Upper lobe of left lung (tissue), 6 donors: ENCODE measurements around the gene AGAP9. TPM values are rescaled to one million over a fixed set of nuclear protein-coding genes. Genes with fewer than 3 reads are reported as not detected.
"Not testable (repeated sequence)": the region's sequence is repeated elsewhere in the genome, so short reads cannot be mapped to it uniquely, and the experiment has no call there.

Source experiments
- ATAC-seq, 2 donors: fragments of 200-7000 bp; cut with Tn5 transposase; one replicate each; pipeline ENCODE4 v1.9.1; 2022; ENCODE audit warnings: mild to moderate bottlenecking in 2 of 2, moderate library complexity in 2 of 2; ENCODE audit not compliant: low FRiP score in 2 of 2
- DNase-seq, 2 donors: peaks; one replicate each; pipeline ENCODE4 v3.0.0-alpha.2; 2019 to 2020
- H3K27ac ChIP-seq, 4 donors: fragments of 200-600 bp; sonication (generic); one replicate each; pipeline ENCODE4 v1.5.1; 2016 to 2019
- H3K27me3 ChIP-seq, 4 donors: fragments of 200-600 bp; sonication (generic); one replicate each; pipeline ENCODE4 v1.5.1; 2017 to 2019
- H3K36me3 ChIP-seq, 4 donors: fragments of 200-600 bp; sonication (generic); one replicate each; pipeline ENCODE4 v1.5.1; 2016 to 2019
- H3K4me1 ChIP-seq, 4 donors: fragments of 200-600 bp; sonication (generic); one replicate each; pipeline ENCODE4 v1.5.1; 2018 to 2019
- H3K4me3 ChIP-seq, 4 donors: fragments of 200-600 bp; sonication (generic); one replicate each; pipeline ENCODE4 v1.5.1; 2017 to 2019; ENCODE audit warnings: mild to moderate bottlenecking in 2 of 4, moderate library complexity in 1 of 4
- H3K9me3 ChIP-seq, 4 donors: fragments of 200-600 bp; sonication (generic); one replicate each; pipeline ENCODE4 v1.5.1; 2018 to 2019
- POLR2A ChIP-seq, 4 donors: fragments of 450-650 bp; IDR thresholded peaks; one replicate each; pipeline ENCODE4 v1.5.1; 2016 to 2017; ENCODE audit warnings: antibody characterized with exemption in 4 of 4, mild to moderate bottlenecking in 2 of 4
- POLR2AphosphoS5 ChIP-seq, 2 donors: sonication (generic); formaldehyde crosslinking; IDR thresholded peaks; one replicate each; pipeline ENCODE4 v1.5.1; 2017; ENCODE audit warnings: antibody characterized with exemption in 2 of 2
- WGBS, 2 donors: methylation state at CpG; one replicate each; pipeline ENCODE4 v1.1.5; 2017 to 2018; 5-methylcytosine and 5-hydroxymethylcytosine counted together
- total RNA-seq, 6 donors: library from RNA; depleted of rRNA in 4 of 6; stranded (reverse); fragments of >200 nt in 4 of 6; gene quantifications; one replicate each; pipeline versions ENCODE4 v1.1.0 to v1.2.1, GENCODE V29; 2016 to 2021
- donor health status: DM: no; HTN: no; CAD: no; lungs with moderate emphysema.
- donor health status: DM: no; HTN: yes; CAD: no; lungs with severe emphysema.

The AGAP9 gene
- total RNA-seq, 6 donors from 2014 or later: 3.6 to 40.9 (median 8.5) TPM

DNA sequence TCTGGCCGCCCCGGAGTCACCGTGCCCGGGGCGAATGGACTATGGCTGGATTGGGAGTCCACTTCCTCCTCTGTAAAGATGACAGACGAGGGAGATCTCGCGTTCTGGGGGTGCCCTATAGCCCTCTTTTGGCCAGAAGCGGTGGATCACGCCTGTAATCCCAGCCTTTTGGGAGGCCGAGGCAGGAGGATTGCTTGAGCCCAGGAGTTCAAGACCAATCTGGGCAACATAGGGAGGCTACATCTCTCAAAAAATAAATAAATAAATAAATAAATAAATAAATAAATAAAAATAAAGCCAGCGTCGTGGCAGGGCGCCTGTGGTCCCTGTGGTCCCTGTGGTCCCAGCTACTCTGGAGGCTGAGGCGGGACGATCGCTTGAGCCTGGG is 30.4 kb upstream of the AGAP9 start:
- H3K4me1 ChIP-seq, H3K36me3 ChIP-seq, ATAC-seq, H3K9me3 ChIP-seq, H3K27me3 ChIP-seq, DNase-seq: not testable (repeated sequence)
- Histone ChIP-seq H3K27ac (peak overlapping the region; percentile 70 to 87 (median 83)), H3K4me3 (peak overlapping the region in 3 of 4 donors; percentile 54 to 77 (median 72))
- 32% methylated on average over 7 of the region's 17 CpGs; no CpG with 5 or more reads in 1 of the 2 donors for WGBS, 2 donors

DNA sequence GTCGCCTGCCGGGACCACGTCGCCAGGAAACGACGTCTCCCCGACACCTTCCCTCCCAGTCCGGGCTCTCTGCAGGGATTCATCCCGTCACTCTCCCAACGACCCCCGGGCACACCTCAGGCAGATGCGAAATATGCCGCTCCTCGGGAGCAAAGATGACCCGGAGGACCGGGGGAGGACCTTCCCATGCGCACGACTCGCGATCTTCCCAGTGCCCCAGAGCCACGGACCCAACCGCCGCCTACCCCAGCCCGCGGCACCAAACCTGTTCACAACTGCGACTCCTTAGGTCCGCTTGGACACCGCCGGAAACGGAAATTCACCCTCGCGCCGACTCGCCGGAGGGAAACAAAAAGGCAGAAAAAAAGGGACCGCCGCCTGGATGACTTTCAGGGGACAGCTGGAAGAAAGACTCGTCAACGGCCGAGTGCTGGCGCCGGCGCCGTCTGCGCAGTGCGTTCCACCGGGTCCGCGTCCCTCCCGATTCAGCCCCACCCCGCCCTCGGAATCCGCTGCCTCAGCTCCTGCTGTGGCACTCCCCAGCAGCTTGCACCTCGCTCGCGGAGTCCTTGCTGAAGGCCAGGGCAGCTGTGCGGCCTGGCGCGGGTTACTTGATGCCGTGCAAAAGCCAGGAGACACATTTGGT is 29.9 kb upstream of the AGAP9 start:
- H3K9me3 ChIP-seq: not testable (repeated sequence)
- peak; percentile 64 to 94 for DNase-seq

DNA sequence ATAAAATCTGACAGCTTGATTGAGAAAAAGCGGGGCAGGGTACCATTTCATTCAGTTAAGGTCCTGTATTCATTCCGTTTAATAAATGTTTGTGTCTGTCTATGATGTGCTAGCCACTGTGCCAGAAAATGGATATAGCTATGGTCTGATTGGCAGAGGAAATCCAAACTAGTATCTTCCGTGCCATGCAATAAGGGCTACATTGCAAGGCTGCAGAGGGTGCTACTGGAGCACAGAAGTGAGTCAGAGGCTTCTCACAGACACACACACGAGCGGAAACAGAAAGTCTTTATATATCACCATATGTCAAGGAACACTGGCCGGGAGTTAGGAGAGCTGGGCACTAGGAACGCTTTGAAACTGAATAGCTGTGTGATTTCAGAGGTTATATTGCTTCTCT is 29.3 kb upstream of the AGAP9 start:
- not testable (repeated sequence) for H3K27me3 ChIP-seq, H3K36me3 ChIP-seq, H3K4me1 ChIP-seq, H3K9me3 ChIP-seq
- DNase-seq (peak in 1 of 2 donors; percentile 68), ATAC-seq (peak; percentile 77)
- WGBS, 2 donors: 11 to 12% methylated on average over 7 of the region's 7 CpGs
- Histone ChIP-seq H3K4me3 (peak overlapping the region; percentile 54 to 77 (median 66)), H3K27ac (peak overlapping the region; percentile 79 to 87 (median 84))

More for the DNA sequence above, 29.9 kb upstream of the AGAP9 start:
- not testable (repeated sequence) for H3K36me3 ChIP-seq, H3K4me1 ChIP-seq, H3K27me3 ChIP-seq
- TF ChIP-seq POLR2AphosphoS5 (IDR thresholded peaks at IDR 0.05) (peak; percentile 25 to 57), POLR2A (IDR thresholded peaks at IDR 0.05) (peak in 2 of 4 donors; percentile 35 to 74)
- 0% methylated on average over 28 of the region's 60 CpGs; no CpG with 5 or more reads in 1 of the 2 donors for WGBS, 2 donors
- peak; percentile 95 to 98 for ATAC-seq
- peak overlapping the region; percentile 79 to 87 (median 84) for H3K27ac ChIP-seq
- peak overlapping the region; percentile 54 to 77 (median 66) for H3K4me3 ChIP-seq

DNA sequence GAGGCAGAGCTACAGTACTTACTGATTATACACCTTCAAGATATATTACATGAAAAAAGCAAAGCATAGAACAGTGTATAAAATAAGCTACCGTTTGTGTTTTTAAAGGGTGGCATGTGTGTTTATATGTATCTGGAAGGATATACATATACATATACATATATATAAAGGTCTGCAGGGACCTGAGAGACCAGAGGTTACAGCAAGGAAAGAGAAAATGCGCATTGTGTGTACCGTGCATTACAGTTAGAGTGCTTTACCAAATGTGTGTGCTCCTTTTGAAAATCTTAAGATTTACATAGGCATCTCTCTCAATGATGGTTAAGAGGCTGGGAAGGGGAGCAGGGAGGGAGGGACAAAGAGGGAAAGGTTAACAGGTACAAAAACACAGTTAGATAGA is 23.8 kb upstream of the AGAP9 start:
- WGBS, 2 donors: no CpG with 5 or more reads among the region's 3 CpGs
- not testable (repeated sequence) for ATAC-seq, H3K27me3 ChIP-seq, H3K9me3 ChIP-seq, H3K27ac ChIP-seq, H3K4me1 ChIP-seq, DNase-seq, H3K4me3 ChIP-seq, H3K36me3 ChIP-seq

DNA sequence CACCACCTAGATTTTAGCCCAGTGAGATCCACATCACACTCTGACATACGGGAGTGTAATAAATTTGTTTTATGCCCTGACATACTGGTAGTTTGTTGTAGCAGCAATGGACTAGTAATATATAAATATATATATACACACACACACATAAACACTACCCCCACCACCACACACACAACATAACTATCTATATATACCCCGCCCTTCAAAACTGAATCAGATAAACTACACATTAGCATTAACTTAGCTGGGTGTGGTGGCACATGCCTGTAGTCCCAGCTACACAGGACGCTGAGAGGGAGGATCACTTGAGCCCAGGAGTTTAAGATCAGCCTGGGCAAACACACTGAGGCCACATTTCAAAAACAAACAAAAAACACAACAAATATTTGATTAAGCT is 13.0 kb upstream of the AGAP9 start:
- WGBS, 2 donors: 80% methylated on average over 2 of the region's 3 CpGs; no CpG with 5 or more reads in 1 of the 2 donors
- ATAC-seq: not testable (repeated sequence)

DNA sequence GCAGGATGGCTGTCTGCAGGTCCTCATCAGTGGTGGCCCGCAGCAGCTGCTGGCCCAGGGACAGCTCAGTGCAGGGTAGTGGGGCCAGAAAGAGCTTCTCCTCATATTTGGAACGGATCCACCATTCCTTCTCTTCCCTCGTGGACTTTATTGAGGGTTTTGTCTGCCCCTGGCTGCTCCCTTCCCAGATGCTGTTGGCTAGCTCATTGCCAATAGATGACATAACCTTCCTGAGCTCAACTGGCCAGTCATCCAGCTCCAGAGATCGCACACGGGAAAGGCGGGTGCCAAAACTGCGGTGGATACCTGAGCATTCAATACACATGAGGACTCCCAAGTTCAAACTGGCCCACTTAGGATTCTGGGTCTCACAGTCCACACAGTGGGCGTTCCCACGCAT is 21.1 kb downstream of the AGAP9 start:
- DNase-seq, H3K27me3 ChIP-seq, H3K4me1 ChIP-seq, H3K27ac ChIP-seq, H3K9me3 ChIP-seq, ATAC-seq, H3K4me3 ChIP-seq: not testable (repeated sequence)
- peaks cover 0 to 10% (median 0%) of the 10 kb centered on the region in 4 donors for H3K36me3 ChIP-seq
- WGBS, 2 donors: 78 to 94% methylated on average over 3 of the region's 9 CpGs

More for the DNA sequence above, 13.0 kb upstream of the AGAP9 start:
- not testable (repeated sequence) for H3K36me3 ChIP-seq, H3K27me3 ChIP-seq, DNase-seq, H3K4me3 ChIP-seq, H3K4me1 ChIP-seq, H3K9me3 ChIP-seq, H3K27ac ChIP-seq

DNA sequence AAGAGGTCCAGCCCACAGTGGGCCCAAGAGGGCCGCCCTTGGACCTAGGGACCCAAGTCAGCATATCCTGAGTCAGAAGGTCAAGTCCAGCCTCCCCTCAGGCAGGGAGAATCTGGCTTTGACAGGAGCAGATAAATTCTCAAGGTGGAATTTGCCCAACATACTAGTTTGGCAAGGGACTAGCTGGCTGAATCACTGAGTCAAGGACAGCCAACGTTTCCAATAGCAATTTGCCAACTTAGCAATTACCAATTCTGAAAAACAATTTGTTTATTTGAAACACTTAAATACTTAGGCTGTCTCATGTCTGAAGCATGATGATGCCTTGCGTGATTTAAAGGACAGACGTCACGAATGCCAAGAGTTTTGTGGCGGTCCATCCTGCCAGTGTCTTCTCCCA is 29.2 kb downstream of the AGAP9 start:
- not testable (repeated sequence) for DNase-seq, ATAC-seq, H3K4me1 ChIP-seq, H3K4me3 ChIP-seq, H3K27me3 ChIP-seq, H3K27ac ChIP-seq, H3K36me3 ChIP-seq, H3K9me3 ChIP-seq
- no CpG with 5 or more reads among the region's 6 CpGs for WGBS, 2 donors

DNA sequence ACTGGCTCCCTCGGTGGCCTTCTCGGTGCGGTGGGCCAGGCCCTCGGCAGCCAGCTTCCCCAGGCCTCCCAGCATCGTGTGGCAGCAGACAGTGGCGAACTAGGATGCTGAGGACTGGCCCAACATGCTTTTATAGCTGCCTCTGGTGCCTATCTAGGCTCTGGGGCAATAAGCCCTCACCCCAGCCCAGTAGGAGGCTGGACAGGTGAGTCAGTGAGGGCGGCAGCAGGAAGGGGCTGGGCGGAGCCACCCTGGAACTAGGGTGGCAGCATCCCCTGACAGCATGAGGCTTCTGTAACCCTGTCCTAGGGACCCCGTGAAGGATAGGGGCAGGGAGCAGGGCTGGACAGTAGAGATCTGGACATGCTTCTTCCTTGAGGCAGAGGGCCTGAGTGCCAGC is 31.8 kb downstream of the AGAP9 start, which contains the start of gene FAM25G:
FAM25G (minus strand) TSS at position 101 of the 400 bp plus-strand sequence; CDS start at position 75, 26 bp downstream.
- H3K9me3 ChIP-seq, H3K36me3 ChIP-seq, H3K27me3 ChIP-seq, ATAC-seq, H3K4me1 ChIP-seq, DNase-seq, H3K4me3 ChIP-seq, H3K27ac ChIP-seq: not testable (repeated sequence)
- WGBS, 2 donors: no CpG with 5 or more reads among the region's 9 CpGs

DNA sequence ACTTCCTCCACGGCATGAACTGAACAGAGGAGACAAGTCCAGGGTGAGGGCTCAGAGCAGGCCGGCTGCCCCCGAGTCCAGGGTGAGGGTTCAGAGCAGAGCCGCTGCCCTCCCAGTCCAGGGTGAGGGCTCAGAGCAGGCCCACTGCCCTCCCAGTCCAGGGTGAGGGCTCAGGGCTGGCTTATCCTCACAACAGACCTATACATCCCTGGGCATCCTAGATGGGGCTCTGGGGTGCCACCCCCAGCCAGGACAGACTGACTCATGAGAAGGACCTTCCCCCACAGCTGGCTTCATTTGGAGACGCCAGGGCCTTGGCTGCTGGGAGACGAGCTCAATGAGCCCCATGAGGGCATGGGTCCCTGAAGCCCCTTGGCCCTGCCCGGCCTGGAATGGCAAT is 33.8 kb downstream of the AGAP9 start:
- H3K36me3 ChIP-seq, H3K9me3 ChIP-seq, H3K27ac ChIP-seq, H3K4me3 ChIP-seq, ATAC-seq, H3K4me1 ChIP-seq, DNase-seq, H3K27me3 ChIP-seq: not testable (repeated sequence)
- 100% methylated on average over 2 of the region's 7 CpGs; no CpG with 5 or more reads in 1 of the 2 donors for WGBS, 2 donors

DNA sequence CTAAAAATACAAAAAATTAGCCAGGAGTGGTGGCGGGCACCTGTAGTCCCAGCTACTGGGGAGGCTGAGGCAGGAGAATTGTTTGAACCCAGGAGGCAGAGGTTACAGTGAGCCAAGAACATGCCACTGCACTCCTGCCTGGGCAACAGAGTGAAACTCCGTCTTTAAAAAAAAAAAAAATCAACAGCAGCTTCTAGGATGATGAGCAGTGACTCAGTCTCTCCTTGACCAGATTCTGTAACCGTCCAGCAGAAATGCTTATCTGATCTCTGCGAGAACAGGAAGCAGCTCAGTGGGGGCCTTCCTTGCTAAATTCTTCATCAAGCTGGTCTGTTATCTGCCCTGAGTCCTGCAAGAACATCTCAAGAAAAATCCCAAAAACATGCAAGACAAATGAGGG is 37.5 kb downstream of the AGAP9 start:
- ATAC-seq, H3K27ac ChIP-seq, H3K27me3 ChIP-seq, H3K4me3 ChIP-seq, H3K9me3 ChIP-seq, H3K4me1 ChIP-seq, DNase-seq, H3K36me3 ChIP-seq: not testable (repeated sequence)
- WGBS, 2 donors: 38 to 91% methylated on average over 1 of the region's 4 CpGs

DNA sequence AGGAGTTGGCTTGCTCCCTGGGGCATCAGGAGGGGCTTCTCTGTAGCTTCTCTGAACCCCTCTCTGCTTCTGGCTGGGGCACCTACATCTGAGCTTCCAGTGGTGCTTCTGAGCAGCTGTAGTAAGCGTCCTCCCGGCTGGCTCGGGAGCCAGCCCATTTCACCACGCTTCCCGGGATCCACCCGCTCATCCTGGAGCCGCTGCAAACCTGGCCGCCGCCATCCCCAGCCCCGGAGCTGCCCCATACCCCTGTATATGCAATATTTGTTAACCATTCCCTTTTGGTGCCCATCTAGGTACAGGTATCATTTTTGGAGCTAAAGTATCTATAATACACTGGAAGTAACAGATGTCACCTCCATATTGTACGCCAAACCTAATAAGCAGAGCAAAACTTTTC is 38.7 kb downstream of the AGAP9 start:
- H3K27me3 ChIP-seq, DNase-seq, H3K27ac ChIP-seq, H3K36me3 ChIP-seq, H3K9me3 ChIP-seq, ATAC-seq, H3K4me3 ChIP-seq, H3K4me1 ChIP-seq: not testable (repeated sequence)
- WGBS, 2 donors: 93 to 100% methylated on average over 1 to 11 of the region's 11 CpGs

DNA sequence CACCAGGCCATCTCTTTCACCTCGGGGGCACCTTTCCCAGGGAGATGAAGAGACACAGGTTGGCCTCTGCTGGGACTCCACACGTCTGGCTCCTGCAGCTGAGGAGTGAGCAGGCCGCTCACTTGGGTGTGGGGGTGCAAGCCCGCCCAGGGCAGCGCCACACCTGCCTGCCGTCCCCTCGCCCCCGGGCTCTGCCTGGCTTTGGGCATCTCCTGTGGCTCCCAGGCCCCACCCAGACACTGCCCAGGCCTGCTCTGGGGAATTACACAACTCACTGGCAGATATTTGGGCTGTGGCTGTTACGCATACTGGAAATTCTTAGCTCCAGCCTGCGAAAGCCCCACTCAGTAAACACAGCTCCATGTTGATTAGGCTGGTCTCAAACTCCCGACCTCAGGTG is 39.5 kb downstream of the AGAP9 start, which contains the start of gene ANXA8:
ANXA8 (minus strand) TSS at position 193 of the 400 bp plus-strand sequence; CDS start at position 11, 182 bp downstream.
- H3K36me3 ChIP-seq, H3K27ac ChIP-seq, H3K4me1 ChIP-seq, H3K9me3 ChIP-seq, ATAC-seq, H3K27me3 ChIP-seq, H3K4me3 ChIP-seq: not testable (repeated sequence)
- WGBS, 2 donors: 84 to 86% methylated on average over 2 to 7 of the region's 11 CpGs
- peak in 1 of 2 donors; percentile 61 for DNase-seq

DNA sequence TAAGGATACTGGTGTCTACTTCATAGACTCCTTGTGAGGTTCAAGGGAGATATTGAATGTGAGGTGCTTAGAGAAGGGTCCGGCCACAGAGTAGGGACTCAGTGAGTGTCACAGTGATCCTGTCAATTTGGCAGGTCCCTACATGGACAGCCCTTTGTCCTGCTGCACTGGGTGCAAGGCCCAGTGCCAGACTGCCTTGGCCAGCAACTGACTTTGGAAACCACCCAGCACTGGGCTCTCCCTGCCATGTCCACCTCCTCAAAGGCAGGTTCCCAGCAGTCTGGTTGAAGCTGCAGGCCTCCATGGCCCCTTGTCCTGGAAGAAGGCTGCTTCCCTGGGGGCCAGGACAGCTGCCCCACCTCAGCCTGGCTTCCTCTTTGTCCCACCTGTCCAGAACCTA is 41.1 kb downstream of the AGAP9 start:
- not testable (repeated sequence) for H3K4me1 ChIP-seq, H3K9me3 ChIP-seq, DNase-seq, H3K36me3 ChIP-seq, H3K27me3 ChIP-seq, H3K27ac ChIP-seq, H3K4me3 ChIP-seq
- WGBS, 2 donors: no CpG with 5 or more reads among the region's 1 CpG
- ATAC-seq: peak in 1 of 2 donors; percentile 41
